Measurements from ENCODE around the gene ELOVL3. TPM values are rescaled to one million over a fixed set of nuclear protein-coding genes. Genes with fewer than 3 reads are reported as not detected.

The ELOVL3 gene
- total and polyA plus RNA-seq, 5 donors from 2014 or later: 0.16 TPM; not detected in 4

- no peak for DNase-seq
- H3K4me1 Mint-ChIP-seq: peaks cover 5 to 21% (median 7%) of the 10 kb centered on the region in 4 donors
- Histone ChIP-seq H3K27ac (ENCODE audit: insufficient read depth, low read length, poor library complexity, severe bottlenecking) (no peak overlapping the region), H3K4me3 (ENCODE audit: low read depth, low read length) (no peak overlapping the region), H3K36me3 (ENCODE audit: control insufficient read depth, insufficient read depth, low read length) (no peaks in the 10 kb centered on the region), H3K4me1 (ENCODE audit: control insufficient read depth, insufficient read depth, low read length, poor library complexity, severe bottlenecking) (peaks cover 19% of the 10 kb centered on the region), H3K27me3 (ENCODE audit: control insufficient read depth, insufficient read depth, low read length) (peaks cover 20% of the 10 kb centered on the region), H3K9me3 (ENCODE audit: control insufficient read depth in 2 of 2, low read length in 2 of 2) (no peaks in the 10 kb centered on the region)
- no peak for ATAC-seq (ENCODE audit: low read depth in 2 of 2)
- no peaks in the 10 kb centered on the region for H3K36me3 Mint-ChIP-seq
- peak overlapping the region in 1 of 4 donors; percentile 53 for H3K4me3 Mint-ChIP-seq
- H3K27ac Mint-ChIP-seq: no peak overlapping the region
- H3K9me3 Mint-ChIP-seq: peaks cover 0 to 3% (median 0%) of the 10 kb centered on the region in 7 donors
- peaks cover 71% of the 10 kb centered on the region for H3K27me3 Mint-ChIP-seq
Observed at GRCh38 chr10:102237711-102238252, 11.7 kb downstream of the ELOVL3 start.

- peak overlapping the region in 3 of 4 donors; percentile 23 to 80 (median 31) for H3K4me3 Mint-ChIP-seq
- peaks cover 4 to 37% (median 12%) of the 10 kb centered on the region in 4 donors for H3K4me1 Mint-ChIP-seq
- peaks cover 56% of the 10 kb centered on the region for H3K27me3 Mint-ChIP-seq
- no peak overlapping the region for H3K27ac Mint-ChIP-seq
- no peak overlapping the region for H3K27ac ChIP-seq (ENCODE audit: insufficient read depth, low read length, poor library complexity, severe bottlenecking)
- H3K36me3 Mint-ChIP-seq: no peaks in the 10 kb centered on the region
- no peaks in the 10 kb centered on the region for H3K36me3 ChIP-seq (ENCODE audit: control insufficient read depth, insufficient read depth, low read length)
- DNase-seq (no peak), ATAC-seq (ENCODE audit: low read depth in 2 of 2) (no peak)
- H3K4me3 ChIP-seq (ENCODE audit: low read depth, low read length): no peak overlapping the region
- H3K4me1 ChIP-seq (ENCODE audit: control insufficient read depth, insufficient read depth, low read length, poor library complexity, severe bottlenecking): peaks cover 25% of the 10 kb centered on the region
- peaks cover 0 to 3% (median 0%) of the 10 kb centered on the region in 7 donors for H3K9me3 Mint-ChIP-seq
- peaks cover 19% of the 10 kb centered on the region for H3K27me3 ChIP-seq (ENCODE audit: control insufficient read depth, insufficient read depth, low read length)
- H3K9me3 ChIP-seq (ENCODE audit: control insufficient read depth in 2 of 2, low read length in 2 of 2): no peaks in the 10 kb centered on the region
Observed at GRCh38 chr10:102240467-102241031, 14.4 kb downstream of the ELOVL3 start.

- Mint-ChIP-seq H3K9me3 (peaks cover 0 to 3% (median 0%) of the 10 kb centered on the region in 7 donors), H3K36me3 (no peaks in the 10 kb centered on the region), H3K27ac (no peak overlapping the region), H3K4me3 (peak overlapping the region in 2 of 4 donors; percentile 48 to 80), H3K27me3 (peaks cover 51% of the 10 kb centered on the region), H3K4me1 (peaks cover 4 to 39% (median 13%) of the 10 kb centered on the region in 4 donors)
- ATAC-seq (ENCODE audit: low read depth in 2 of 2): no peak
- Histone ChIP-seq H3K4me3 (ENCODE audit: low read depth, low read length) (no peak overlapping the region), H3K9me3 (ENCODE audit: control insufficient read depth in 2 of 2, low read length in 2 of 2) (no peaks in the 10 kb centered on the region), H3K27me3 (ENCODE audit: control insufficient read depth, insufficient read depth, low read length) (peaks cover 18% of the 10 kb centered on the region), H3K36me3 (ENCODE audit: control insufficient read depth, insufficient read depth, low read length) (no peaks in the 10 kb centered on the region), H3K27ac (ENCODE audit: insufficient read depth, low read length, poor library complexity, severe bottlenecking) (no peak overlapping the region), H3K4me1 (ENCODE audit: control insufficient read depth, insufficient read depth, low read length, poor library complexity, severe bottlenecking) (peaks cover 29% of the 10 kb centered on the region)
- DNase-seq: no peak
Observed at GRCh38 chr10:102241032-102241443, 14.9 kb downstream of the ELOVL3 start.

- H3K36me3 ChIP-seq (ENCODE audit: control insufficient read depth, insufficient read depth, low read length): no peaks in the 10 kb centered on the region
- ATAC-seq (ENCODE audit: low read depth in 2 of 2) (peak; percentile 46 to 47), DNase-seq (peak; percentile 84 to 92 (median 88))
- H3K4me3 ChIP-seq (ENCODE audit: low read depth, low read length): peak within 1 kb of the TSS; percentile 69
- Mint-ChIP-seq H3K27ac (peak within 1 kb of the TSS in 2 of 3 donors; percentile 52 to 68), H3K4me3 (peak within 1 kb of the TSS; percentile 58 to 89 (median 74)), H3K4me1 (peaks cover 9 to 44% (median 18%) of the 10 kb centered on the region in 4 donors), H3K36me3 (no peaks in the 10 kb centered on the region), H3K27me3 (peaks cover 45% of the 10 kb centered on the region), H3K9me3 (peaks cover 0 to 3% (median 0%) of the 10 kb centered on the region in 7 donors)
- no peaks in the 10 kb centered on the region for H3K9me3 ChIP-seq (ENCODE audit: control insufficient read depth in 2 of 2, low read length in 2 of 2)
- H3K4me1 ChIP-seq (ENCODE audit: control insufficient read depth, insufficient read depth, low read length, poor library complexity, severe bottlenecking): peaks cover 35% of the 10 kb centered on the region
- H3K27ac ChIP-seq (ENCODE audit: insufficient read depth, low read length, poor library complexity, severe bottlenecking): no peak within 1 kb of the TSS
- H3K27me3 ChIP-seq (ENCODE audit: control insufficient read depth, insufficient read depth, low read length): peaks cover 18% of the 10 kb centered on the region
Observed at GRCh38 chr10:102241444-102242117, 15.5 kb downstream of the ELOVL3 start, which contains the start of gene PITX3. Gene PITX3, minus strand, starts transcription at chr10:102241512. Its CDS starts 9,432 bp downstream, at chr10:102232080.

GRCh38 chr10:102242118-102242485 lies 16.0 kb downstream of the ELOVL3 start:
- H3K36me3 ChIP-seq (ENCODE audit: control insufficient read depth, insufficient read depth, low read length): no peaks in the 10 kb centered on the region
- H3K27me3 Mint-ChIP-seq: peaks cover 41% of the 10 kb centered on the region

GRCh38 chr10:102243309-102243708 lies 17.2 kb downstream of the ELOVL3 start:
- Mint-ChIP-seq H3K9me3 (peaks cover 0 to 3% (median 0%) of the 10 kb centered on the region in 7 donors), H3K4me3 (peak overlapping the region in 1 of 4 donors; percentile 57), H3K27ac (no peak overlapping the region), H3K36me3 (peaks cover 4% of the 10 kb centered on the region), H3K4me1 (peaks cover 23 to 62% (median 36%) of the 10 kb centered on the region in 4 donors), H3K27me3 (peaks cover 32% of the 10 kb centered on the region)
- H3K9me3 ChIP-seq (ENCODE audit: control insufficient read depth in 2 of 2, low read length in 2 of 2): no peaks in the 10 kb centered on the region
- H3K27me3 ChIP-seq (ENCODE audit: control insufficient read depth, insufficient read depth, low read length): peaks cover 14% of the 10 kb centered on the region
- peaks cover 49% of the 10 kb centered on the region for H3K4me1 ChIP-seq (ENCODE audit: control insufficient read depth, insufficient read depth, low read length, poor library complexity, severe bottlenecking)
- no peaks in the 10 kb centered on the region for H3K36me3 ChIP-seq (ENCODE audit: control insufficient read depth, insufficient read depth, low read length)
- no peak for ATAC-seq (ENCODE audit: low read depth in 2 of 2)
- no peak for DNase-seq
- no peak overlapping the region for H3K27ac ChIP-seq (ENCODE audit: insufficient read depth, low read length, poor library complexity, severe bottlenecking)
- no peak overlapping the region for H3K4me3 ChIP-seq (ENCODE audit: low read depth, low read length)

More at GRCh38 chr10:102242118-102242485, 16.0 kb downstream of the ELOVL3 start:
- Histone ChIP-seq H3K27ac (ENCODE audit: insufficient read depth, low read length, poor library complexity, severe bottlenecking) (no peak overlapping the region), H3K4me3 (ENCODE audit: low read depth, low read length) (peak overlapping the region; percentile 69), H3K27me3 (ENCODE audit: control insufficient read depth, insufficient read depth, low read length) (peaks cover 16% of the 10 kb centered on the region), H3K4me1 (ENCODE audit: control insufficient read depth, insufficient read depth, low read length, poor library complexity, severe bottlenecking) (peaks cover 40% of the 10 kb centered on the region), H3K9me3 (ENCODE audit: control insufficient read depth in 2 of 2, low read length in 2 of 2) (no peaks in the 10 kb centered on the region)
- Mint-ChIP-seq H3K27ac (peak overlapping the region in 2 of 3 donors; percentile 52 to 68), H3K4me1 (peaks cover 11 to 50% (median 23%) of the 10 kb centered on the region in 4 donors), H3K36me3 (no peaks in the 10 kb centered on the region), H3K9me3 (peaks cover 0 to 3% (median 0%) of the 10 kb centered on the region in 7 donors), H3K4me3 (peak overlapping the region; percentile 58 to 89 (median 74))
- ATAC-seq (ENCODE audit: low read depth in 2 of 2): no peak
- DNase-seq: no peak

GRCh38 chr10:102245082-102245931 lies 19.2 kb downstream of the ELOVL3 start, which contains the start of gene GBF1:
Gene GBF1, plus strand, starts transcription at chr10:102245532. Its CDS starts 13,407 bp downstream, at chr10:102258939.
- Histone ChIP-seq H3K27ac (ENCODE audit: insufficient read depth, low read length, poor library complexity, severe bottlenecking) (peak within 1 kb of the TSS; percentile 89), H3K4me3 (ENCODE audit: low read depth, low read length) (peak within 1 kb of the TSS; percentile 96), H3K36me3 (ENCODE audit: control insufficient read depth, insufficient read depth, low read length) (peaks cover 4% of the 10 kb centered on the region), H3K27me3 (ENCODE audit: control insufficient read depth, insufficient read depth, low read length) (peaks cover 7% of the 10 kb centered on the region), H3K9me3 (ENCODE audit: control insufficient read depth in 2 of 2, low read length in 2 of 2) (no peaks in the 10 kb centered on the region), H3K4me1 (ENCODE audit: control insufficient read depth, insufficient read depth, low read length, poor library complexity, severe bottlenecking) (peaks cover 58% of the 10 kb centered on the region)
- Mint-ChIP-seq H3K4me3 (peak within 1 kb of the TSS; percentile 88 to 99 (median 98)), H3K4me1 (peaks cover 24 to 76% (median 43%) of the 10 kb centered on the region in 4 donors), H3K27me3 (peaks cover 18% of the 10 kb centered on the region), H3K36me3 (peaks cover 8% of the 10 kb centered on the region), H3K27ac (peak within 1 kb of the TSS; percentile 85 to 95 (median 90)), H3K9me3 (peaks cover 0 to 3% (median 0%) of the 10 kb centered on the region in 7 donors)
- DNase-seq (peak; percentile 87 to 99 (median 97)), ATAC-seq (ENCODE audit: low read depth in 2 of 2) (peak; percentile 89 to 91)

Data from CD4-positive, CD25-positive, alpha-beta regulatory T cell (primary cell).